ENCODE results near the gene ATP6V1G3. TPM values are rescaled to one million over a fixed set of nuclear protein-coding genes. Genes with fewer than 3 reads are reported as not detected.
A peak's percentile ranks its signal among the peaks of the same experiment; 100 is the strongest.

Gene ATP6V1G3
- total and polyA plus RNA-seq, 11 donors: not detected

- intact Hi-C loops (cut with DNase I): no loop called here
- DNase-seq (peak in 1 of 5 donors; percentile 27), ATAC-seq (peak in 2 of 4 donors; percentile 22 to 44)
- peak overlapping the region in 1 of 12 donors; percentile 67 for H3K27ac ChIP-seq
- H3K4me1 ChIP-seq: peaks cover 0 to 29% (median 0%) of the 10 kb centered on the region in 12 donors
- no peak overlapping the region for H3K4me3 ChIP-seq
- no peaks in the 10 kb centered on the region for H3K27me3 ChIP-seq
- no peak for TF ChIP-seq POLR2A (IDR thresholded peaks at IDR 0.05)
- TF ChIP-seq, protein P1, sequence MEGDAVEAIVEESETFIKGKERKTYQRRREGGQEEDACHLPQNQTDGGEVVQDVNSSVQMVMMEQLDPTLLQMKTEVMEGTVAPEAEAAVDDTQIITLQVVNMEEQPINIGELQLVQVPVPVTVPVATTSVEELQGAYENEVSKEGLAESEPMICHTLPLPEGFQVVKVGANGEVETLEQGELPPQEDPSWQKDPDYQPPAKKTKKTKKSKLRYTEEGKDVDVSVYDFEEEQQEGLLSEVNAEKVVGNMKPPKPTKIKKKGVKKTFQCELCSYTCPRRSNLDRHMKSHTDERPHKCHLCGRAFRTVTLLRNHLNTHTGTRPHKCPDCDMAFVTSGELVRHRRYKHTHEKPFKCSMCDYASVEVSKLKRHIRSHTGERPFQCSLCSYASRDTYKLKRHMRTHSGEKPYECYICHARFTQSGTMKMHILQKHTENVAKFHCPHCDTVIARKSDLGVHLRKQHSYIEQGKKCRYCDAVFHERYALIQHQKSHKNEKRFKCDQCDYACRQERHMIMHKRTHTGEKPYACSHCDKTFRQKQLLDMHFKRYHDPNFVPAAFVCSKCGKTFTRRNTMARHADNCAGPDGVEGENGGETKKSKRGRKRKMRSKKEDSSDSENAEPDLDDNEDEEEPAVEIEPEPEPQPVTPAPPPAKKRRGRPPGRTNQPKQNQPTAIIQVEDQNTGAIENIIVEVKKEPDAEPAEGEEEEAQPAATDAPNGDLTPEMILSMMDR (IDR thresholded peaks at IDR 0.05): no peak
- no peaks in the 10 kb centered on the region for H3K9me3 ChIP-seq
- H3K36me3 ChIP-seq: no peaks in the 10 kb centered on the region
- WGBS, 4 donors: 81 to 95% (median 85%) methylated on average over 3 of the region's 3 CpGs
These were observed 43.0 kb downstream of the ATP6V1G3 start for GRCh38 chr1:198497326-198498102.

GRCh38 chr1:198496216-198497143, 44.0 kb downstream of the ATP6V1G3 start:
- ATAC-seq: no peak
- Histone ChIP-seq H3K27me3 (no peaks in the 10 kb centered on the region), H3K4me1 (peaks cover 0 to 24% (median 0%) of the 10 kb centered on the region in 12 donors), H3K36me3 (no peaks in the 10 kb centered on the region), H3K27ac (no peak overlapping the region), H3K9me3 (no peaks in the 10 kb centered on the region), H3K4me3 (no peak overlapping the region)
- 89 to 91% (median 91%) methylated on average over 5 to 6 of the region's 6 CpGs for WGBS, 4 donors
- TF ChIP-seq POLR2A (IDR thresholded peaks at IDR 0.05): no peak
- TF ChIP-seq, protein P1 (IDR thresholded peaks at IDR 0.05): no peak
- intact Hi-C loops (cut with DNase I): no loop called here
- no peak for DNase-seq

DNA sequence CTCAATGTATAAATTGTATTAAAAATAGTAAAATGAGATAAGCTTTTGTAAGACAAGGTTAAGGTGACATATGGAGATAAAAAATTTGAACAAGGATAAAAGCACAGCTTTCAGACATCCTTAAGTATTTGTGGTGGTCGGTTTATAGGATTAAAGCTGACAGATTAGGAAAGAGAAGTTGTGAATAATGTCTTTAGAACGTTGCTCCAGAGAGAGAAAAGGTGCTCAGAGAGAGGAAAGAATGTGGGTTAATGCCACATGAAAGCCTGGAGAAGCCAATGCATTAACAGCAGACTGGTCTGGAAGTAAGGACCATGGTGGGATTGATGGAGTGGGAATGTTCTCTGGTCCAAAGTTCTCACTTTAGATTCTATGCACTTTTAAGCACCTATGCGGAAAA, 44.8 kb downstream of the ATP6V1G3 start:
- ATAC-seq (no peak), DNase-seq (no peak)
- TF ChIP-seq POLR2A (IDR thresholded peaks at IDR 0.05): no peak
- 67 to 74% (median 70%) methylated on average over 3 of the region's 3 CpGs for WGBS, 4 donors
- H3K9me3 ChIP-seq: no peaks in the 10 kb centered on the region
- no peak overlapping the region for H3K4me3 ChIP-seq
- peaks cover 0 to 24% (median 0%) of the 10 kb centered on the region in 12 donors for H3K4me1 ChIP-seq
- intact Hi-C loops (cut with DNase I): no loop called here
- H3K36me3 ChIP-seq: no peaks in the 10 kb centered on the region
- no peak overlapping the region for H3K27ac ChIP-seq
- H3K27me3 ChIP-seq: no peaks in the 10 kb centered on the region

- DNase-seq: no peak
- no peaks in the 10 kb centered on the region for H3K9me3 ChIP-seq
- peak in 1 of 4 donors; percentile 24 for ATAC-seq
- H3K27me3 ChIP-seq: no peaks in the 10 kb centered on the region
- no peak overlapping the region for H3K27ac ChIP-seq
- no peak for TF ChIP-seq POLR2A (IDR thresholded peaks at IDR 0.05)
- no peak overlapping the region for H3K4me3 ChIP-seq
- no peaks in the 10 kb centered on the region for H3K36me3 ChIP-seq
- peaks cover 0 to 21% (median 0%) of the 10 kb centered on the region in 12 donors for H3K4me1 ChIP-seq
- WGBS, 4 donors: 94 to 97% (median 96%) methylated on average over 7 to 13 of the region's 13 CpGs
- intact Hi-C loops (cut with DNase I): no loop called here
These were observed 45.8 kb downstream of the ATP6V1G3 start for GRCh38 chr1:198494658-198495103.

DNA sequence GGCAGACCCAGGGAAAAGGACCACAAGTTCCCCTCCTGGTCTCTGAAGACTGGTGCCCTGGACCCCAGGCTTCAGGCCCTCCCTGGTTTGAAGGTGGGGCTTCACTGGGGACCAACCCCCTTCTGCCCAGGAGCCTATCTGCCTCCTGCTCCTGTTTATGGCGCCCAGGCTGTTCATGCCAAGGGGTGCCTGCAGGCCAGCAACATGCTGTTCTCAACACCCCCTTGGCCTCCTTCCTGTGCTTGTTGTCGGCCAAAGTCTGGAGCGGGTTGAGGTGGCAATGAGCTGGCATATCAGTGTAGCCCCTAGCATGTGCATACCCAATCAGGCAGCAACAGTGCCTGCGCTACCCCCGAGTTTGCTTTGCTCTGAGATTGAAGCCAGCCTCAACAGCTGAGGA, 46.3 kb downstream of the ATP6V1G3 start:
- Histone ChIP-seq H3K36me3 (no peaks in the 10 kb centered on the region), H3K4me1 (peaks cover 0 to 19% (median 0%) of the 10 kb centered on the region in 12 donors), H3K27me3 (no peaks in the 10 kb centered on the region), H3K9me3 (no peaks in the 10 kb centered on the region), H3K27ac (no peak overlapping the region), H3K4me3 (no peak overlapping the region)
- WGBS, 4 donors: 95 to 100% (median 96%) methylated on average over 3 to 5 of the region's 5 CpGs
- ATAC-seq: no peak
- intact Hi-C loops (cut with DNase I): no loop called here
- no peak for TF ChIP-seq POLR2A (IDR thresholded peaks at IDR 0.05)
- TF ChIP-seq, protein P1 (IDR thresholded peaks at IDR 0.05): no peak
- DNase-seq: no peak
